Stimulated activated CD4-positive, alpha-beta T cell treated with anti-CD3 and anti-CD28 coated beads, Interleukin-4, amount 100 ng/mL, for 48 hours (primary cell): Measurements from ENCODE around the gene SPATA9.

Experiments used
- DNase-seq, 2 donors: peaks; one replicate each; pipeline ENCODE4 v3.0.0-alpha.2; 2020; ENCODE audit warnings: low read depth in 2 of 2

The SPATA9 gene

GRCh38 chr5:95684361-95684760 lies 1.6 kb upstream of the SPATA9 start:
- DNase-seq, result no peak

GRCh38 chr5:95673081-95673480 lies 9.7 kb downstream of the SPATA9 start:
- no peak for DNase-seq

GRCh38 chr5:95672641-95673040 lies 10.2 kb downstream of the SPATA9 start:
- no peak for DNase-seq

GRCh38 chr5:95671826-95672225 lies 11.0 kb downstream of the SPATA9 start:
- no peak for DNase-seq

GRCh38 chr5:95670568-95670967 lies 12.2 kb downstream of the SPATA9 start:
- no peak for DNase-seq

GRCh38 chr5:95669985-95670384 lies 12.8 kb downstream of the SPATA9 start:
- no peak for DNase-seq

- no peak for DNase-seq
Observed at GRCh38 chr5:95669540-95669939, 13.3 kb downstream of the SPATA9 start.

- no peak for DNase-seq
Observed at GRCh38 chr5:95668728-95669127, 14.1 kb downstream of the SPATA9 start.

- no peak for DNase-seq
Observed at GRCh38 chr5:95668216-95668615, 14.6 kb downstream of the SPATA9 start.

GRCh38 chr5:95667678-95668077 lies 15.1 kb downstream of the SPATA9 start:
- no peak for DNase-seq

- DNase-seq, result no peak
Observed at GRCh38 chr5:95667061-95667618, 15.7 kb downstream of the SPATA9 start.

GRCh38 chr5:95664204-95664786 lies 18.5 kb downstream of the SPATA9 start:
- DNase-seq, result peak; percentile 10 to 21

- DNase-seq, result no peak
Observed at GRCh38 chr5:95662946-95663345, 19.8 kb downstream of the SPATA9 start.

- DNase-seq, result no peak
Observed at GRCh38 chr5:95660060-95660459, 22.7 kb downstream of the SPATA9 start.

- DNase-seq, result no peak
Observed at GRCh38 chr5:95655575-95655974, 27.2 kb downstream of the SPATA9 start.

- DNase-seq, result no peak
Observed at GRCh38 chr5:95654196-95654595, 28.6 kb downstream of the SPATA9 start.

- DNase-seq, result no peak
Observed at GRCh38 chr5:95652849-95653248, 29.9 kb downstream of the SPATA9 start.

GRCh38 chr5:95649842-95650620 lies 32.8 kb downstream of the SPATA9 start:
- DNase-seq, result no peak

GRCh38 chr5:95649274-95649673 lies 33.5 kb downstream of the SPATA9 start:
- no peak for DNase-seq

- no peak for DNase-seq
Observed at GRCh38 chr5:95647886-95648860, 34.6 kb downstream of the SPATA9 start.

- peak; percentile 94 to 96 for DNase-seq
Observed at GRCh38 chr5:95646569-95647431, 36.0 kb downstream of the SPATA9 start, which contains the start of gene RFESD. TSS of gene RFESD (plus strand) at chr5:95646777. CDS start at chr5:95652272, 5,495 bp downstream.
